HEK293 (cell line): Measurements from ENCODE around the gene ADCY4.

Experiments
- CTCF ChIA-PET: fragments of 350-600 bp; formaldehyde crosslinking; extraction: SDS; loops from one replicate; lab custom pipeline; 2021; ENCODE audit warnings: antibody characterized with exemption; lab: Yijun Ruan, JAX
- POLR2A ChIA-PET: fragments of 300-600 bp; formaldehyde crosslinking; extraction: SDS; loops from one replicate; lab custom pipeline; 2020; ENCODE audit warnings: antibody characterized with exemption, inconsistent platforms; lab: Yijun Ruan, JAX
- H3K27ac ChIP-seq: fragments of 200-500 bp; sonication (Bioruptor generic); 2 replicates; pipeline ENCODE4 v1.5.1; 2014; ENCODE audit warnings: low read depth, low read length, control low read depth, inconsistent platforms; ENCODE audit errors: extremely low read depth
- H3K36me3 ChIP-seq, 2 experiments: fragments of 200-500 bp in 1 of 2; sonication (Bioruptor generic) in 1 of 2; 1 replicate in 1 of 2; 2 replicates in 1 of 2; pipeline ENCODE4 v1.5.1; 2014 to 2017; ENCODE audit warnings: inconsistent platforms in 2 of 2, low read length in 2 of 2; ENCODE audit not compliant: control insufficient read depth in 2 of 2, insufficient read depth in 1 of 2
- H3K4me1 ChIP-seq: fragments of 200-500 bp; sonication (Bioruptor generic); 2 replicates; pipeline ENCODE4 v1.5.1; 2014; ENCODE audit warnings: mild to moderate bottlenecking, low read length, inconsistent platforms; ENCODE audit not compliant: control insufficient read depth, insufficient read depth
- H3K4me3 ChIP-seq: 2 replicates; pipeline ENCODE4 v1.5.1; 2011; ENCODE audit warnings: low read depth, mild to moderate bottlenecking, control low read depth, low read length, moderate library complexity
- H3K9me3 ChIP-seq: fragments of 200-500 bp; sonication (Bioruptor generic); 2 replicates; pipeline ENCODE4 v1.5.1; 2014; ENCODE audit warnings: low read depth, low read length, inconsistent platforms; ENCODE audit not compliant: control insufficient read depth, insufficient read depth
- FEZF1 ChIP-seq: fragments of 450-650 bp; formaldehyde crosslinking; IDR thresholded peaks from 2 replicates; pipeline ENCODE4 v1.5.1; 2016; ENCODE audit warnings: missing biosample characterization, missing genetic modification characterization
- GLIS2 ChIP-seq: fragments of 450-650 bp; formaldehyde crosslinking; IDR thresholded peaks from 2 replicates; pipeline ENCODE4 v1.5.1; 2016; ENCODE audit warnings: missing biosample characterization, missing genetic modification characterization
- KLF10 ChIP-seq: fragments of 450-650 bp; IDR thresholded peaks from 2 replicates; pipeline ENCODE4 v1.5.1; 2018; ENCODE audit warnings: missing biosample characterization, mild to moderate bottlenecking, missing genetic modification characterization
- OVOL3 ChIP-seq: fragments of 450-650 bp; formaldehyde crosslinking; IDR thresholded peaks from 2 replicates; pipeline ENCODE4 v1.5.1; 2016; ENCODE audit warnings: missing biosample characterization, missing genetic modification characterization
- ZBTB8A ChIP-seq: fragments of 450-650 bp; formaldehyde crosslinking; IDR thresholded peaks from 2 replicates; pipeline ENCODE4 v1.5.1; 2016; ENCODE audit warnings: missing biosample characterization, missing genetic modification characterization
- ZFP37 ChIP-seq: fragments of 450-650 bp; formaldehyde crosslinking; IDR thresholded peaks from 2 replicates; pipeline ENCODE4 v1.5.1; 2016; ENCODE audit warnings: missing biosample characterization, missing genetic modification characterization
- ZNF184 ChIP-seq: fragments of 450-650 bp; IDR thresholded peaks from 2 replicates; pipeline ENCODE4 v1.5.1; 2018; ENCODE audit warnings: missing biosample characterization, mild to moderate bottlenecking, missing genetic modification characterization
- ZNF266 ChIP-seq: fragments of 450-650 bp; formaldehyde crosslinking; IDR thresholded peaks from 2 replicates; pipeline ENCODE4 v1.5.1; 2016; ENCODE audit warnings: missing biosample characterization, missing genetic modification characterization, low read depth
- ZNF302 ChIP-seq: fragments of 450-650 bp; formaldehyde crosslinking; IDR thresholded peaks from 2 replicates; pipeline ENCODE4 v1.5.1; 2016; ENCODE audit warnings: missing biosample characterization, missing genetic modification characterization, low read depth
- ZNF311 ChIP-seq: fragments of 450-650 bp; formaldehyde crosslinking; IDR thresholded peaks from 2 replicates; pipeline ENCODE4 v1.5.1; 2017; ENCODE audit warnings: missing biosample characterization, missing genetic modification characterization, borderline replicate concordance
- ZNF514 ChIP-seq: fragments of 450-650 bp; formaldehyde crosslinking; IDR thresholded peaks from 2 replicates; pipeline ENCODE4 v1.5.1; 2016; ENCODE audit warnings: missing biosample characterization, missing genetic modification characterization
- ZNF629 ChIP-seq: fragments of 450-650 bp; formaldehyde crosslinking; IDR thresholded peaks from 2 replicates; pipeline ENCODE4 v1.5.1; 2017; ENCODE audit warnings: missing biosample characterization, missing genetic modification characterization
- ZNF707 ChIP-seq: fragments of 450-650 bp; formaldehyde crosslinking; IDR thresholded peaks from 2 replicates; pipeline ENCODE4 v1.5.1; 2016; ENCODE audit warnings: missing biosample characterization, missing genetic modification characterization
- ZNF791 ChIP-seq: fragments of 450-650 bp; formaldehyde crosslinking; IDR thresholded peaks from 2 replicates; pipeline ENCODE4 v1.5.1; 2016; ENCODE audit warnings: missing biosample characterization, missing genetic modification characterization
- TF ChIP-seq, protein P1 (sequence below): fragments of 450-650 bp; formaldehyde crosslinking; IDR thresholded peaks from 2 replicates; pipeline ENCODE4 v1.5.1; 2016; ENCODE audit warnings: missing biosample characterization, missing genetic modification characterization, borderline replicate concordance
- TF ChIP-seq, protein P2 (sequence below): fragments of 450-650 bp; formaldehyde crosslinking; IDR thresholded peaks from 2 replicates; pipeline ENCODE4 v1.5.1; 2016; ENCODE audit warnings: missing biosample characterization, missing genetic modification characterization, borderline replicate concordance
- TF ChIP-seq, protein P3 (sequence below): sonication (generic); formaldehyde crosslinking; IDR thresholded peaks from 2 replicates; pipeline ENCODE4 v1.8.1; 2022; ENCODE audit warnings: mild to moderate bottlenecking, moderate library complexity, missing genetic modification reagents

ADCY4 gene

DNA sequence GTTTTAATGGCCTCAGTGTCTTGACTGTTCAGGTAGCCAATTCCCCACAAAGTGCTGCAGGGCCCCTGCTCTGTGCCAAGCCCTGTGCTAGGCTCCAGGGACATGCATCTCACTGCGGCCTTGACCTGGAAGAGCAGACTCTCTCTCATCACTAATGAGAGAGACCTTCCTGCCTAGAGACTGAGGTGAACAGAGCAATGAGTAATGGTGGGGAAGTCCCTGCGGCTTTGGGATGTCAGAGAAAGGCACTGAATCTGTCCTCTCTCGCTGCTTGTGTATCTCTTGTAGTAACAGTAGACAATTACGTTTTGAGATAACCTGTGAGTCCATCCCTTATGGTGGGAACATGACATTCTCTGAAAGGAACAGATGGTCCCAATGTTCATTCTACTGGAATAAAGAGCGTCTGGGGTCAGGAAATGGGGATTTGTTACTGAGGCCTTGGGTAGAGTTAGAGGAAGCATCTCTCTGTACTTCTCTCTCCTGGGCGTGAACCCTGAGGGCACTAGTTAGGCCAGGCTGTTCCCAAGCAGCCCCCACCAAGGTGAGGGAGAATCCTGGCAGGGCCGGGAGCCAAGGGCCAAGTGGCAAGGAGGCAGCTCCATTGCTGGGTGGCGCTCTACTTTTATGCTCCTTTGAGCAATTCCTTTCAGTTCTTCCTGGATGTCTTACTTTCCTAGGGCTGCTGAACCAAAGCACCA is 46.6 kb upstream of the ADCY4 start:
- CTCF ChIA-PET: interaction anchor here (0.9 to 3.0 kb wide), 5 partner anchors 16 to 50 kb away, joined by 3 to 21 read pairs (median 4); partner anchors contain the start of genes CBLN3 and KHNYN
- POLR2A ChIA-PET: interaction anchor here (1.9 kb wide), 1 partner anchor 48 kb away, joined by 4 read pairs; the partner anchor contains the start of genes CBLN3 and KHNYN
- H3K27ac ChIP-seq: no peak overlapping the region
- peaks cover 0 to 9% of the 10 kb centered on the region in 2 experiments; a peak in 1 of 3 replicates for H3K36me3 ChIP-seq
- TF ChIP-seq ZNF184: no peak
- TF ChIP-seq, protein P1, sequence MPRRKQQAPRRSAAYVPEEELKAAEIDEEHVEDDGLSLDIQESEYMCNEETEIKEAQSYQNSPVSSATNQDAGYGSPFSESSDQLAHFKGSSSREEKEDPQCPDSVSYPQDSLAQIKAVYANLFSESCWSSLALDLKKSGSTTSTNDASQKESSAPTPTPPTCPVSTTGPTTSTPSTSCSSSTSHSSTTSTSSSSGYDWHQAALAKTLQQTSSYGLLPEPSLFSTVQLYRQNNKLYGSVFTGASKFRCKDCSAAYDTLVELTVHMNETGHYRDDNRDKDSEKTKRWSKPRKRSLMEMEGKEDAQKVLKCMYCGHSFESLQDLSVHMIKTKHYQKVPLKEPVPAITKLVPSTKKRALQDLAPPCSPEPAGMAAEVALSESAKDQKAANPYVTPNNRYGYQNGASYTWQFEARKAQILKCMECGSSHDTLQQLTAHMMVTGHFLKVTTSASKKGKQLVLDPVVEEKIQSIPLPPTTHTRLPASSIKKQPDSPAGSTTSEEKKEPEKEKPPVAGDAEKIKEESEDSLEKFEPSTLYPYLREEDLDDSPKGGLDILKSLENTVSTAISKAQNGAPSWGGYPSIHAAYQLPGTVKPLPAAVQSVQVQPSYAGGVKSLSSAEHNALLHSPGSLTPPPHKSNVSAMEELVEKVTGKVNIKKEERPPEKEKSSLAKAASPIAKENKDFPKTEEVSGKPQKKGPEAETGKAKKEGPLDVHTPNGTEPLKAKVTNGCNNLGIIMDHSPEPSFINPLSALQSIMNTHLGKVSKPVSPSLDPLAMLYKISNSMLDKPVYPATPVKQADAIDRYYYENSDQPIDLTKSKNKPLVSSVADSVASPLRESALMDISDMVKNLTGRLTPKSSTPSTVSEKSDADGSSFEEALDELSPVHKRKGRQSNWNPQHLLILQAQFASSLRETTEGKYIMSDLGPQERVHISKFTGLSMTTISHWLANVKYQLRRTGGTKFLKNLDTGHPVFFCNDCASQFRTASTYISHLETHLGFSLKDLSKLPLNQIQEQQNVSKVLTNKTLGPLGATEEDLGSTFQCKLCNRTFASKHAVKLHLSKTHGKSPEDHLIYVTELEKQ: no peak
- TF ChIP-seq ZNF302 (tag by site-specific recombination): no peak
- no peak for TF ChIP-seq ZNF707
- TF ChIP-seq, protein P2, sequence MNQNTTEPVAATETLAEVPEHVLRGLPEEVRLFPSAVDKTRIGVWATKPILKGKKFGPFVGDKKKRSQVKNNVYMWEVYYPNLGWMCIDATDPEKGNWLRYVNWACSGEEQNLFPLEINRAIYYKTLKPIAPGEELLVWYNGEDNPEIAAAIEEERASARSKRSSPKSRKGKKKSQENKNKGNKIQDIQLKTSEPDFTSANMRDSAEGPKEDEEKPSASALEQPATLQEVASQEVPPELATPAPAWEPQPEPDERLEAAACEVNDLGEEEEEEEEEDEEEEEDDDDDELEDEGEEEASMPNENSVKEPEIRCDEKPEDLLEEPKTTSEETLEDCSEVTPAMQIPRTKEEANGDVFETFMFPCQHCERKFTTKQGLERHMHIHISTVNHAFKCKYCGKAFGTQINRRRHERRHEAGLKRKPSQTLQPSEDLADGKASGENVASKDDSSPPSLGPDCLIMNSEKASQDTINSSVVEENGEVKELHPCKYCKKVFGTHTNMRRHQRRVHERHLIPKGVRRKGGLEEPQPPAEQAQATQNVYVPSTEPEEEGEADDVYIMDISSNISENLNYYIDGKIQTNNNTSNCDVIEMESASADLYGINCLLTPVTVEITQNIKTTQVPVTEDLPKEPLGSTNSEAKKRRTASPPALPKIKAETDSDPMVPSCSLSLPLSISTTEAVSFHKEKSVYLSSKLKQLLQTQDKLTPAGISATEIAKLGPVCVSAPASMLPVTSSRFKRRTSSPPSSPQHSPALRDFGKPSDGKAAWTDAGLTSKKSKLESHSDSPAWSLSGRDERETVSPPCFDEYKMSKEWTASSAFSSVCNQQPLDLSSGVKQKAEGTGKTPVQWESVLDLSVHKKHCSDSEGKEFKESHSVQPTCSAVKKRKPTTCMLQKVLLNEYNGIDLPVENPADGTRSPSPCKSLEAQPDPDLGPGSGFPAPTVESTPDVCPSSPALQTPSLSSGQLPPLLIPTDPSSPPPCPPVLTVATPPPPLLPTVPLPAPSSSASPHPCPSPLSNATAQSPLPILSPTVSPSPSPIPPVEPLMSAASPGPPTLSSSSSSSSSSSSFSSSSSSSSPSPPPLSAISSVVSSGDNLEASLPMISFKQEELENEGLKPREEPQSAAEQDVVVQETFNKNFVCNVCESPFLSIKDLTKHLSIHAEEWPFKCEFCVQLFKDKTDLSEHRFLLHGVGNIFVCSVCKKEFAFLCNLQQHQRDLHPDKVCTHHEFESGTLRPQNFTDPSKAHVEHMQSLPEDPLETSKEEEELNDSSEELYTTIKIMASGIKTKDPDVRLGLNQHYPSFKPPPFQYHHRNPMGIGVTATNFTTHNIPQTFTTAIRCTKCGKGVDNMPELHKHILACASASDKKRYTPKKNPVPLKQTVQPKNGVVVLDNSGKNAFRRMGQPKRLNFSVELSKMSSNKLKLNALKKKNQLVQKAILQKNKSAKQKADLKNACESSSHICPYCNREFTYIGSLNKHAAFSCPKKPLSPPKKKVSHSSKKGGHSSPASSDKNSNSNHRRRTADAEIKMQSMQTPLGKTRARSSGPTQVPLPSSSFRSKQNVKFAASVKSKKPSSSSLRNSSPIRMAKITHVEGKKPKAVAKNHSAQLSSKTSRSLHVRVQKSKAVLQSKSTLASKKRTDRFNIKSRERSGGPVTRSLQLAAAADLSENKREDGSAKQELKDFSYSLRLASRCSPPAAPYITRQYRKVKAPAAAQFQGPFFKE (tag by site-specific recombination): no peak
- TF ChIP-seq, protein P3, sequence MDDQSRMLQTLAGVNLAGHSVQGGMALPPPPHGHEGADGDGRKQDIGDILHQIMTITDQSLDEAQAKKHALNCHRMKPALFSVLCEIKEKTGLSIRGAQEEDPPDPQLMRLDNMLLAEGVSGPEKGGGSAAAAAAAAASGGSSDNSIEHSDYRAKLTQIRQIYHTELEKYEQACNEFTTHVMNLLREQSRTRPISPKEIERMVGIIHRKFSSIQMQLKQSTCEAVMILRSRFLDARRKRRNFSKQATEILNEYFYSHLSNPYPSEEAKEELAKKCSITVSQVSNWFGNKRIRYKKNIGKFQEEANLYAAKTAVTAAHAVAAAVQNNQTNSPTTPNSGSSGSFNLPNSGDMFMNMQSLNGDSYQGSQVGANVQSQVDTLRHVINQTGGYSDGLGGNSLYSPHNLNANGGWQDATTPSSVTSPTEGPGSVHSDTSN (CRISPR knock-in tag): no peak
- no peak for TF ChIP-seq ZNF629 (tag by site-specific recombination)
- TF ChIP-seq GLIS2 (tag by site-specific recombination): no peak
- no peak for TF ChIP-seq FEZF1 (tag by site-specific recombination)
- no peak for TF ChIP-seq ZNF266 (tag by site-specific recombination)
- TF ChIP-seq KLF10: no peak
- no peak for TF ChIP-seq ZNF791 (tag by site-specific recombination)
- TF ChIP-seq ZNF514: no peak
- TF ChIP-seq ZFP37 (tag by site-specific recombination): no peak
- TF ChIP-seq ZNF311 (tag by site-specific recombination): no peak
- TF ChIP-seq ZBTB8A (tag by site-specific recombination): no peak
- no peak for TF ChIP-seq OVOL3
- no peaks in the 10 kb centered on the region for H3K9me3 ChIP-seq
- no peak overlapping the region for H3K4me3 ChIP-seq
- H3K4me1 ChIP-seq: peaks cover 8% of the 10 kb centered on the region
